Breast epithelium (tissue), 4 donors: ENCODE data around the gene FBXW2. TPM values are rescaled to one million over a fixed set of nuclear protein-coding genes. Genes with fewer than 3 reads are reported as not detected.

Experiments
- DNase-seq, 2 donors: peaks; one replicate each; pipeline ENCODE4 v3.0.0-alpha.2; 2019; ENCODE audit warnings: low spot score in 2 of 2
- H3K27ac ChIP-seq, 2 donors: fragments of 200-600 bp; sonication (generic) in 1 of 2; one replicate each; pipeline ENCODE4 v1.5.1; 2016 to 2019; ENCODE audit warnings: mild to moderate bottlenecking in 1 of 2
- H3K27me3 ChIP-seq, 2 donors: fragments of 200-600 bp; sonication (generic) in 1 of 2; one replicate each; pipeline versions ENCODE4 v1.5.1 to v1.6.0; 2017 to 2019; ENCODE audit warnings: control low read depth in 1 of 2, mild to moderate bottlenecking in 1 of 2
- H3K36me3 ChIP-seq: fragments of 200-600 bp; one replicate; pipeline ENCODE4 v1.5.1; 2019
- H3K4me1 ChIP-seq, 2 donors: fragments of 200-600 bp; sonication (generic); one replicate each; pipeline ENCODE4 v1.5.1; 2016 to 2019; ENCODE audit warnings: control low read depth in 1 of 2
- H3K4me3 ChIP-seq, 3 donors: fragments of 200-600 bp; sonication (generic); 1 replicate in 2 of 3; 2 replicates in 1 of 3; pipeline ENCODE4 v1.5.1; 2016 to 2019; ENCODE audit warnings: mild to moderate bottlenecking in 3 of 3, moderate library complexity in 2 of 3
- H3K9me3 ChIP-seq, 2 donors: fragments of 200-600 bp; sonication (generic) in 1 of 2; one replicate each; pipeline ENCODE4 v1.5.1; 2016 to 2019; ENCODE audit warnings: control low read depth in 1 of 2
- POLR2A ChIP-seq: fragments of 450-650 bp; IDR thresholded peaks from one replicate; pipeline ENCODE4 v1.6.1; 2016; ENCODE audit warnings: antibody characterized with exemption, mild to moderate bottlenecking, moderate library complexity
- POLR2AphosphoS5 ChIP-seq, 3 donors: sonication (generic); formaldehyde crosslinking; IDR thresholded peaks; one replicate each; pipeline ENCODE4 v1.6.1; 2017; ENCODE audit warnings: antibody characterized with exemption in 3 of 3
- intact Hi-C: fragments of 100-400 bp; cut with DNase I; formaldehyde crosslinking; loops from one replicate; pipeline ENCODE4 v1.15.1; 2023; ENCODE audit warnings: low total_unique reads
- total RNA-seq, 3 donors: library from RNA; depleted of rRNA; stranded (reverse); fragments of >200 nt; gene quantifications; one replicate each; pipeline ENCODE4 v1.1.0, GENCODE V29; 2016
- TF ChIP-seq, protein P1 (sequence below), 3 donors: fragments of 450-650 bp; IDR thresholded peaks; one replicate each; pipeline ENCODE4 v1.5.1; 2016 to 2017; ENCODE audit warnings: antibody characterized with exemption in 3 of 3, mild to moderate bottlenecking in 3 of 3, moderate library complexity in 3 of 3

The FBXW2 gene
- total RNA-seq, 3 donors from 2014 or later: 44.9 to 49.9 (median 49.8) TPM

DNA sequence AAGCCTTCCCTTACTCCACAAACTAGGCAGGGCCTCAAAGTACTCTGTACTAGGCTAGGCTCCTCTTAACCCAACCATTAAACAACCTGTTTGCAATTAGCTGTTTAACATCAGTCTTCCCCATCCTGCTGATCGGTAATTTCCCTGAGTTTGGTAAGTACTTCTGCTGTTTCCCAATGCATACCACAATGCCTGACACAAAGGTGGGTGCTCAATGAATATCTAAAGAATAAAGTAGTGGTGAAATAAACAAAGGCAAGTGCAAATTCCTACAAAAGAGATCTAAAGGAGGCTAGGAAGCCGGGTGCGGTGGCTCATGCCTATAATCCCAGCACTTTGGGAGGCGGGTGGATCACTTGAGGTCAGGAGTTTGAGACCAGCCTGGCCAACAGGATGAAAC, 25.0 kb downstream of the FBXW2 start:
- Histone ChIP-seq H3K9me3 (no peaks in the 10 kb centered on the region), H3K27me3 (no peaks in the 10 kb centered on the region), H3K27ac (no peak overlapping the region), H3K36me3 (peaks cover 4% of the 10 kb centered on the region), H3K4me1 (no peaks in the 10 kb centered on the region), H3K4me3 (no peak overlapping the region)
- intact Hi-C loops: no loop called here
- TF ChIP-seq POLR2AphosphoS5 (IDR thresholded peaks at IDR 0.05): no peak
- TF ChIP-seq, protein P1, sequence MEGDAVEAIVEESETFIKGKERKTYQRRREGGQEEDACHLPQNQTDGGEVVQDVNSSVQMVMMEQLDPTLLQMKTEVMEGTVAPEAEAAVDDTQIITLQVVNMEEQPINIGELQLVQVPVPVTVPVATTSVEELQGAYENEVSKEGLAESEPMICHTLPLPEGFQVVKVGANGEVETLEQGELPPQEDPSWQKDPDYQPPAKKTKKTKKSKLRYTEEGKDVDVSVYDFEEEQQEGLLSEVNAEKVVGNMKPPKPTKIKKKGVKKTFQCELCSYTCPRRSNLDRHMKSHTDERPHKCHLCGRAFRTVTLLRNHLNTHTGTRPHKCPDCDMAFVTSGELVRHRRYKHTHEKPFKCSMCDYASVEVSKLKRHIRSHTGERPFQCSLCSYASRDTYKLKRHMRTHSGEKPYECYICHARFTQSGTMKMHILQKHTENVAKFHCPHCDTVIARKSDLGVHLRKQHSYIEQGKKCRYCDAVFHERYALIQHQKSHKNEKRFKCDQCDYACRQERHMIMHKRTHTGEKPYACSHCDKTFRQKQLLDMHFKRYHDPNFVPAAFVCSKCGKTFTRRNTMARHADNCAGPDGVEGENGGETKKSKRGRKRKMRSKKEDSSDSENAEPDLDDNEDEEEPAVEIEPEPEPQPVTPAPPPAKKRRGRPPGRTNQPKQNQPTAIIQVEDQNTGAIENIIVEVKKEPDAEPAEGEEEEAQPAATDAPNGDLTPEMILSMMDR (IDR thresholded peaks at IDR 0.05): no peak
- TF ChIP-seq POLR2A: no peak
- no peak for DNase-seq

DNA sequence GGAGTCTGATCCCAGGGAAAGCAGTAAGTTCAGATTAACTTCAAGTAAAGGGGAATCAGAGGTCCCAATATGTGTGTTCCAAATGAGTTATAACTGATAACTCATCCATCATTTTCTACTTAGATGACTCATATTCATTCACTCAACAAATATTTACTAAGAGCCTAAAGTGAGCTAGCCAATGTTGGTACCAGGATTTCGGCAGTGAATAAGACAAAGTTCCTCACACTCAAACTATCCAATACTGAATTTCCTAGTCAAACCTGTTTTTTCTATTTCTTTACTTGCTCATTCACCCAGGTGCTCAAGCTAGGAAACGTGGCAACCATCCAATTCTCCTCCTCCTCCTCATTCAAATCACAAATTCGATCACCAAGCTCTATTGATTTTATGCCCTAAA, 25.8 kb downstream of the FBXW2 start:
- H3K4me1 ChIP-seq: no peaks in the 10 kb centered on the region
- no peaks in the 10 kb centered on the region for H3K27me3 ChIP-seq
- no peak overlapping the region for H3K27ac ChIP-seq
- DNase-seq: no peak
- peaks cover 2% of the 10 kb centered on the region for H3K36me3 ChIP-seq
- TF ChIP-seq POLR2A (no peak), POLR2AphosphoS5 (IDR thresholded peaks at IDR 0.05) (no peak)
- TF ChIP-seq, protein P1 (IDR thresholded peaks at IDR 0.05): no peak
- H3K9me3 ChIP-seq: no peaks in the 10 kb centered on the region
- H3K4me3 ChIP-seq: no peak overlapping the region
- intact Hi-C loops: no loop called here

DNA sequence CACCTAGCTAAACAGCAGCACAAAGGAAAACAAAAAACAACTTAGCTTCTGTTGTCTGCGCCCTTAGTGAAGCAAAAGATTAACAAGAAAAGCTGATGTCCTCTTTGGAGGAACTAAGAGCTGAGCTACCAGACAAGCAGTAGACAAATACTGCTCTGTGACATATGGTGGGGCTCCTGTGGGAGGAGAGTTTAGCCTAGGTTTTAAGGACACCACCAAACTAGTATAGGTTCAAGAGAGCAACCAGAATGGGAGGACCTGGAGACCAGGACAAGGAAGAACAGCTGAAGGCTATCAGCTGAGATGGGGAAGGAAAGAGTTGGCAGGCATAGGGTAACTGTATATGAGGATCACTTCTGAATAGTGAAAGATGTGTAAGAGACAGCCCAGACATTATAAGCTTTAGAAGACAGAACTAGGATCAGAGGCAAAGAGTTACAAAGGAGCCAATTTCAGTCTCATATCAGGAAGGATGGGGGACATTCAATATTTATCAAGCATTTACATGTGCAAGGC, 27.2 kb downstream of the FBXW2 start:
- intact Hi-C loops: no loop called here
- no peak for TF ChIP-seq POLR2AphosphoS5 (IDR thresholded peaks at IDR 0.05)
- TF ChIP-seq, protein P1 (IDR thresholded peaks at IDR 0.05): no peak
- no peak for TF ChIP-seq POLR2A
- no peak for DNase-seq
- Histone ChIP-seq H3K4me3 (no peak overlapping the region), H3K27ac (no peak overlapping the region), H3K9me3 (no peaks in the 10 kb centered on the region), H3K27me3 (no peaks in the 10 kb centered on the region), H3K36me3 (peaks cover 2% of the 10 kb centered on the region), H3K4me1 (no peaks in the 10 kb centered on the region)

DNA sequence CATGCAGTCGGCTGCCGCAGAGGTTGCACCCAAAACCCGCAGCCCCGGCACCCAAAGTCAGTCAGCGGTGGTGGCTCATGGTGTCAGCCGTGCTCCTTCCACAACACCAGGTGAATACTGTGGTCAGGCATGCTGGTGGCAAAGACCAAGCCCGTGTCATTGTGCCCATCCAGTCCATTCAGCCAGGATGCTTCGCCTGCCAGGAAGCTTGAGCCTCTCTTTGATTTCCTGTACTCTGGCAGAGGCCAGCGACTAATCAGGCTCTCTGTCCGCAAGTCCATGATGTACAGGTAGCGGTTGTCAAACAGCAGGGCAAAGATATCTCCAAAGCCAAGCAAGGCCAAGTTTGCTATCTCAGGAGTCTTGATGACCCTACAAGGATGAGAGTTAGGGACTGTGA, 28.7 kb downstream of the FBXW2 start:
- intact Hi-C loops: no loop called here
- Histone ChIP-seq H3K4me3 (no peak overlapping the region), H3K27me3 (no peaks in the 10 kb centered on the region), H3K36me3 (peaks cover 2% of the 10 kb centered on the region), H3K27ac (no peak overlapping the region), H3K4me1 (no peaks in the 10 kb centered on the region), H3K9me3 (no peaks in the 10 kb centered on the region)
- no peak for DNase-seq
- TF ChIP-seq, protein P1 (IDR thresholded peaks at IDR 0.05): no peak
- TF ChIP-seq POLR2A: no peak
- no peak for TF ChIP-seq POLR2AphosphoS5 (IDR thresholded peaks at IDR 0.05)

DNA sequence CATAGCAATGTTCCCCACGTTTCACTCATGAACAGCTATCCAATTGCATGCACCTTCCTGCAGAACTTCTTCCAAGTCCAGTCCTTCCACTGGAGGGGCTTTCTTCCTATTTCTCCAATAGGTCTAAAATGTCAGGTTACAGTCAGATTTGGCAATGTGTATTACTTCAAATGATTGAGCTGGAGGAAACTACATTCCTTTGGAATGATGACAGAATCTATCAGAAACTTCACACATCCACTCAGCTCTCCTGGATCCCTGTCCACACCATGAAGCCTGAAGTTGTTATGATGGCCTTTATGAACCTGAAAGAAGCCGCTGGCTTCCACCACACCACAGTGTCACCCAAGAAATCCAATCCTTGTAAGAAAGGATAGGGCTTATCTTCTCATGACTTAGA, 32.2 kb downstream of the FBXW2 start:
- Histone ChIP-seq H3K36me3 (peaks cover 2% of the 10 kb centered on the region), H3K27ac (no peak overlapping the region), H3K4me3 (no peak overlapping the region), H3K4me1 (no peaks in the 10 kb centered on the region), H3K9me3 (no peaks in the 10 kb centered on the region), H3K27me3 (no peaks in the 10 kb centered on the region)
- no peak for TF ChIP-seq POLR2AphosphoS5 (IDR thresholded peaks at IDR 0.05)
- no peak for TF ChIP-seq POLR2A
- TF ChIP-seq, protein P1 (IDR thresholded peaks at IDR 0.05): no peak
- no peak for DNase-seq
- intact Hi-C loops: no loop called here
